Tibial nerve (tissue), 4 donors: ENCODE results near the gene HS6ST3.
"Not testable (repeated sequence)": the region's sequence is repeated elsewhere in the genome, so short reads cannot be mapped to it uniquely, and the experiment has no call there.

Experiments
- CTCF ChIP-seq, 5 experiments: fragments of 200-600 bp in 3 of 5; fragments of 450-650 bp in 2 of 5; sonication (generic) in 3 of 5; IDR thresholded peaks; one replicate each; pipeline ENCODE4 v1.5.1; 2016 to 2019; ENCODE audit warnings: antibody characterized with exemption in 5 of 5, mild to moderate bottlenecking in 3 of 5, moderate library complexity in 2 of 5
- EP300 ChIP-seq, 2 donors: sonication (generic); formaldehyde crosslinking; IDR thresholded peaks; one replicate each; pipeline ENCODE4 v1.6.1; 2017; ENCODE audit warnings: antibody characterized with exemption in 2 of 2, mild to moderate bottlenecking in 1 of 2
- POLR2A ChIP-seq, 2 donors: fragments of 450-650 bp; IDR thresholded peaks; one replicate each; pipeline ENCODE4 v1.6.1; 2017; ENCODE audit warnings: antibody characterized with exemption in 2 of 2, mild to moderate bottlenecking in 2 of 2, moderate library complexity in 2 of 2

- TF ChIP-seq CTCF, POLR2A, EP300 (IDR thresholded peaks at IDR 0.05): not testable (repeated sequence)
These were observed 688.4 kb downstream of the HS6ST3 start for GRCh38 chr13:96778302-96778701.
